Measurements from ENCODE around the gene GALM.

GRCh38 chr2:38631976-38632375, 33.9 kb upstream of the GALM start:
- no peak for TF ChIP-seq CTCF (IDR thresholded peaks at IDR 0.05; ENCODE audit: insufficient read depth, low read length, poor library complexity, severe bottlenecking)
- no peak for TF ChIP-seq EZH2phosphoT487 (conservative IDR thresholded peaks at IDR 0.05; ENCODE audit: low read length)

Data from SU-DHL-6 (cell line).